Small intestine (tissue), 16 donors: ENCODE results near the gene FCGR2B. TPM values are rescaled to one million over a fixed set of nuclear protein-coding genes. Genes with fewer than 3 reads are reported as not detected.
"Not testable (repeated sequence)": the region's sequence is repeated elsewhere in the genome, so short reads cannot be mapped to it uniquely, and the experiment has no call there.

Source experiments
- DNase-seq, 2 donors: peaks; one replicate each; pipeline versions ENCODE4 v3.0.0 to v3.0.0-alpha.2; 2013
- FAIRE-seq: peaks from 2 replicates; lab custom pipeline; 2012; peaks lifted over from hg19 to GRCh38; lab: Jason Lieb, UNC
- H3K27ac ChIP-seq, 3 donors: one replicate each; pipeline ENCODE4 v1.5.1; 2013; ENCODE audit warnings: low read length in 2 of 3, mild to moderate bottlenecking in 2 of 3, control low read depth in 1 of 3, inconsistent platforms in 1 of 3, low read depth in 1 of 3, moderate library complexity in 1 of 3
- H3K27me3 ChIP-seq, 3 donors: one replicate each; pipeline ENCODE4 v1.6.1; 2013; ENCODE audit warnings: low read length in 3 of 3, inconsistent platforms in 1 of 3; ENCODE audit not compliant: control insufficient read depth in 3 of 3, insufficient read depth in 3 of 3
- H3K36me3 ChIP-seq, 3 donors: one replicate each; pipeline ENCODE4 v1.6.1; 2013; ENCODE audit warnings: low read length in 3 of 3, inconsistent platforms in 1 of 3, low read depth in 1 of 3, mild to moderate bottlenecking in 1 of 3, moderate library complexity in 1 of 3; ENCODE audit not compliant: control insufficient read depth in 3 of 3, insufficient read depth in 2 of 3
- H3K4me1 ChIP-seq, 3 donors: one replicate each; pipeline ENCODE4 v1.6.1; 2013; ENCODE audit warnings: low read length in 2 of 3, inconsistent platforms in 1 of 3, low read depth in 1 of 3, mild to moderate bottlenecking in 1 of 3, moderate library complexity in 1 of 3; ENCODE audit not compliant: control insufficient read depth in 3 of 3, insufficient read depth in 2 of 3
- H3K4me3 ChIP-seq, 3 donors: one replicate each; pipeline ENCODE4 v1.5.1; 2013; ENCODE audit warnings: low read length in 3 of 3, control low read depth in 1 of 3, inconsistent platforms in 1 of 3, low read depth in 1 of 3, mild to moderate bottlenecking in 1 of 3, moderate library complexity in 1 of 3
- H3K9me3 ChIP-seq, 2 donors: one replicate each; pipeline ENCODE4 v1.6.1; 2013; ENCODE audit warnings: low read depth in 1 of 2, low read length in 1 of 2; ENCODE audit not compliant: control insufficient read depth in 2 of 2, insufficient read depth in 1 of 2
- WGBS, 3 donors: extraction: QIAGEN DNeasy Blood & Tissue Kit; methylation state at CpG; one replicate each; pipeline ENCODE4 v1.1.7; 2013; 5-methylcytosine and 5-hydroxymethylcytosine counted together
- long read RNA-seq, 10 donors: transcript quantifications; one replicate each; lab custom pipeline, GENCODE V29; 2026
- polyA plus RNA-seq, 4 donors: library from polyadenylated mRNA; stranded (reverse) in 3 of 4; unstranded in 1 of 4; fragments of 200-250 nt in 3 of 4; fragments of 120-200 nt in 1 of 4; gene quantifications; one replicate each; pipeline versions ENCODE4 v1.2.1 to v1.2.3, GENCODE V29; 2013
- donor health status: healthy with polysubstance abuse.
- donor health status: control.
- donor health status: control.
- donor health status: Bipolar disorder and iron deficiency.
- donor health status: healthy.

Gene FCGR2B
- polyA plus RNA-seq: 10 to 100 TPM in 1 of 4 donors, under 1 TPM in 2, not detected in 1; 0.07 to 12.3 (median 0.54) TPM
- long read RNA-seq, donor 1: 0 reads
- long read RNA-seq, donor 2: 0 reads
- long read RNA-seq, donor 3: 0 reads
- long read RNA-seq, donor 4: 0 reads
- long read RNA-seq, donor 5: 0 reads
- long read RNA-seq, donor 6: 0 reads
- long read RNA-seq, donor 7: 0 reads
- long read RNA-seq, donor 8: 0 reads
- long read RNA-seq, donor 9: 0 reads
- long read RNA-seq, donor 10: 0 reads

DNA sequence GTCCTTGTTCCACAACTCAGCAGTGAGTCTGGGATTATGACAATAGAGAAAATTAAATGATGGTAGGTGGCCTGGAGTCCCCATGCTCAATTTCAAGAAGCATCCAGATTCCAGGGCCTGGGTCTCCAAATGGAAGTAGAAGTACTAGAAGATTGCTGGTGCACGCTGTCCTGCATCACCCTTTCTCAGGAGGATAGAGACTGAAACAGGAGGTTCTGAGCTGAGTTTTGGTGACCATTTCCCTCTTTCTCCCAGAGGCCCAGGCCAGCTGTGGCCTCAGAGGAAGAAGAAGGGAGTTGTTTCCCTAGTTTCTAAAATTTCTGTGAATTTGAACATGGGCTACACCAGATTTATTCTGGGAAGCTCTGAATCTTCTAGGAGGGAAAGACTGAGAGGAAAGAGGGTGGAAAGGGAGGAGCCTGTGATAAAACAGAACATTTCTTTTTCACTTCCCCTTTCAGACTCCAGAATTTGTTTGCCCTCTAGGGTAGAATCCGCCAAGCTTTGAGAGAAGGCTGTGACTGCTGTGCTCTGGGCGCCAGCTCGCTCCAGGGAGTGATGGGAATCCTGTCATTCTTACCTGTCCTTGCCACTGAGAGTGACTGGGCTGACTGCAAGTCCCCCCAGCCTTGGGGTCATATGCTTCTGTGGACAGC, at the start of gene FCGR2B:
Gene FCGR2B (plus strand): TSS at position 460 of the 656 bp plus-strand sequence. CDS start 99 bp downstream, at position 559.
- not testable (repeated sequence) for DNase-seq, H3K27me3 ChIP-seq, H3K9me3 ChIP-seq, H3K4me3 ChIP-seq, H3K4me1 ChIP-seq, FAIRE-seq, H3K36me3 ChIP-seq, H3K27ac ChIP-seq
- no CpG with 5 or more reads among the region's 4 CpGs for WGBS, 3 donors

DNA sequence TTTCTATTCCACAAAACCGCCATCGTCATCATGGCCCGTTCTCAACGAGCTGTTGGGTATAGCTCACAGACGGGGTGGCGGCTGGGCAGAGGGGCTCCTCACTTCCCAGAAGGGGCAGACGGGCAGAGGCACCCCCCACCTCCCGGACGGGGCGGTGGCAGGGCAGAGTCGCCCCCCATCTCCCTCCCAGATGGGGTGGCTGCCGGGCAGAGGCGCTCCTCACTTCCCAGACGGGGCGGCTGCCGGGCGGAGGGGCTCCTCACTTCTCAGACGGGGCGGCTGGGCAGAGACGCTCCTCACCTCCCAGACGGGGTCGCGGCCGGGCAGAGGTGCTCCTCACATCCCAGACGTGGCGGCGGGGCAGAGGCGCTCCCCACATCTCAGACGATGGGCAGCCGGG, 46.5 kb upstream of the FCGR2B start:
- 92 to 96% (median 93%) methylated on average over 26 to 30 of the region's 30 CpGs for WGBS, 3 donors
- DNase-seq, H3K4me1 ChIP-seq: not testable (repeated sequence)

DNA sequence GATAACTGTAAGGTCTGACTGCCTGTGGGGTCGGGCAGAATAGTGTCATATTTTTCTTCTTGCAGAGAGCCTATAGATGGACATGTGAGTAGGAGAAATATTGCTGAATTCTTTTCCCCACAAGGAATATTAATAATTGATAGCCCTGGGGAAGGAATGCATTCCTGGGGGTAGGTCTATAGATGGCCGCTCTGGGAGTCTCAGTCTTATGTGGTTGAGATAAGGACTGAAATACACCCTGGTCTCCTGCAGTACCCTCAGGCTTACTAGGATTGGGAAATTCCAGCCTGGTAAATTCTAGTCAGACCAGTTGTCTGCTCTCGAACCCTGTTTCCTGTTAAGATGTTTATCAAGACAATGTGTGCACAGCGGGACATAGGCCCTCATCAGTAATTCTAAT, 44.4 kb upstream of the FCGR2B start:
- WGBS, 3 donors: 77 to 94% (median 90%) methylated on average over 2 to 4 of the region's 4 CpGs
- not testable (repeated sequence) for H3K27ac ChIP-seq, DNase-seq, H3K36me3 ChIP-seq, FAIRE-seq, H3K9me3 ChIP-seq, H3K4me3 ChIP-seq, H3K4me1 ChIP-seq
- peaks cover 0 to 21% (median 3%) of the 10 kb centered on the region in 3 donors for H3K27me3 ChIP-seq

More for the DNA sequence above, 46.5 kb upstream of the FCGR2B start:
- H3K27me3 ChIP-seq: peaks cover 0 to 11% (median 3%) of the 10 kb centered on the region in 3 donors
- not testable (repeated sequence) for H3K9me3 ChIP-seq, FAIRE-seq, H3K4me3 ChIP-seq, H3K27ac ChIP-seq, H3K36me3 ChIP-seq

DNA sequence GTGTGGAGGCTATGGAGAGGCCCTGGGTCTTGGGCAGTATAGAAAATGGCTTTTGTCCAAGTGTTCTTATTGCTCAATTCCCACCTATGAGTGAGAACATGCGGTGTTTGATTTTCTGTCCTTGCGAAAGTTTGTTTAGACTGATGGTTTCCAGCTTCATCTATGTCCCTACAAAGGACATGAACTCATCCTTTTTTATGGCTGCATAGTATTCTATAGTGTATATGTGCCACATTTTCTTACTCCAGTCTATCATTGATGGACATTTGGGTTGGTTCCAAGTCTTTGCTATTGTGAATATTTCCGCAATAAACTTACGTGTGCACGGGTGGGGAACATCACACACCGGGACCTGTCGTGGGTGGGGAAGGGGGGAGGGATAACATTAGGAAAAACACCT, 42.5 kb upstream of the FCGR2B start:
- H3K4me3 ChIP-seq, H3K9me3 ChIP-seq, FAIRE-seq, DNase-seq, H3K4me1 ChIP-seq, H3K27ac ChIP-seq, H3K36me3 ChIP-seq: not testable (repeated sequence)
- WGBS, 3 donors: 90 to 97% (median 93%) methylated on average over 7 of the region's 7 CpGs
- H3K27me3 ChIP-seq: peaks cover 0 to 24% (median 3%) of the 10 kb centered on the region in 3 donors

DNA sequence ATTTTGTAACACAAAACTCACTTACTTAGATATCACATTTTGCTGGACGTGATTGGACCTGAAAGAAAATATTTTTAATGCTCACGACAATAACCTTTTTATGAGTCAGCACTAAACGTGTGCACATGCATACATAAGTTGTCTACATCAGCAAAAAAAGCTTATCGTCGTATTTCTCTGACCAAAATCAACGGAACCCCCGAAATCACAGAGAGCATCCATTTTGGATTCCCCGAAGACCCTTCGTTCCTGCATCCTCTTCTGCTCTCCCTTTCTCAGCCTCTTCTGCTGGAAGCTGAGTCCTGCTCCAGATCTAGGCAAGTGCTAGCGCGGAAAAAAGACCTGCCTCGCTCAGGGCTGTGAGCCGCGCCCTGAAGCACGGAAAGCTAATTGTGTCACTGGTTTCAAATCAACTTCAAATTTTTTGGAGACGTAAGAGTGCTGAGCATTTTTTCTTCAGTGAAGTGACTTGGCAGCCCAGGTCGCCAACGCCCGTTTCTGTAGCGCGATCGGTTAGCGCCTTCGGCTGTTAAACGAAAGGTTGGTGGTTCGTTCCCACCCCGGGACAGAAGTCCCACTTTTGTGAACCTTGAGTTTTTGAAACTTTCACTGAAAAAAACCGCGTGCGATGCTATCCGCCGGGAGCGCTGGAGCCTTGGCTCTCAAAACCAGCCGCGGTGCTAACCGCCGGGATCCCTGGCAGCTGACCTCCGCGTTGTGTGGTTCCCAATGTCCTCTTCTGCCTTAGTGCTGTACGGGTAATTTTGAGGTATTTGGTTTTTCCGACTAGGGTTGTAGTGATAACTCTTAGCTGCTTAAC, 41.6 kb upstream of the FCGR2B start:
- Histone ChIP-seq H3K27ac (peak overlapping the region in 2 of 3 donors; percentile 68 to 72), H3K4me3 (peak overlapping the region; percentile 20 to 26 (median 23)), H3K27me3 (peaks cover 0 to 24% (median 3%) of the 10 kb centered on the region in 3 donors)
- peak; percentile 26 to 32 for DNase-seq
- H3K4me1 ChIP-seq, FAIRE-seq, H3K9me3 ChIP-seq, H3K36me3 ChIP-seq: not testable (repeated sequence)
- 4 to 21% (median 13%) methylated on average over 41 of the region's 41 CpGs for WGBS, 3 donors

DNA sequence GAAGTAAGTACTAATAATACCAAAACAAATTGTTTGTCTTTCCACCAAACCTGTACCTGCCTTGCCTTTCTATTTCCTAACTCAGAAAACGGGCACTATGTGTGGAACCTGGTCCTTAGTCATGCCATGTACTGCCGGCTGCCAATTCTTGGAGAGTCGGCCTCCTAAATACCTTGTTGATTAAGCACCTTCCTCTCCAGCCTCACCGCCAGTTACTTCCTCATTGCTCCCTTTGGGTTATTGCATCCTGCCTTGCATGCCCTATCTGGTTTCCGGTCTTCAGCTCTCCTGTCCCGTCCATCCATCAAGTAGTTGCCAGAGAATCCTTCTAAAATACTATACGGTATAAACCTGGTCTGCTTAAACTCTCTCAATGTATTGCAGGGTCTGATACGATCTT, 40.9 kb upstream of the FCGR2B start:
- H3K9me3 ChIP-seq, H3K4me1 ChIP-seq, H3K36me3 ChIP-seq, FAIRE-seq, H3K4me3 ChIP-seq: not testable (repeated sequence)
- peaks cover 0 to 24% (median 3%) of the 10 kb centered on the region in 3 donors for H3K27me3 ChIP-seq
- peak overlapping the region in 1 of 3 donors; percentile 31 for H3K27ac ChIP-seq
- DNase-seq: peak in 1 of 2 donors; percentile 16
- 37 to 47% (median 43%) methylated on average over 8 of the region's 8 CpGs for WGBS, 3 donors

DNA sequence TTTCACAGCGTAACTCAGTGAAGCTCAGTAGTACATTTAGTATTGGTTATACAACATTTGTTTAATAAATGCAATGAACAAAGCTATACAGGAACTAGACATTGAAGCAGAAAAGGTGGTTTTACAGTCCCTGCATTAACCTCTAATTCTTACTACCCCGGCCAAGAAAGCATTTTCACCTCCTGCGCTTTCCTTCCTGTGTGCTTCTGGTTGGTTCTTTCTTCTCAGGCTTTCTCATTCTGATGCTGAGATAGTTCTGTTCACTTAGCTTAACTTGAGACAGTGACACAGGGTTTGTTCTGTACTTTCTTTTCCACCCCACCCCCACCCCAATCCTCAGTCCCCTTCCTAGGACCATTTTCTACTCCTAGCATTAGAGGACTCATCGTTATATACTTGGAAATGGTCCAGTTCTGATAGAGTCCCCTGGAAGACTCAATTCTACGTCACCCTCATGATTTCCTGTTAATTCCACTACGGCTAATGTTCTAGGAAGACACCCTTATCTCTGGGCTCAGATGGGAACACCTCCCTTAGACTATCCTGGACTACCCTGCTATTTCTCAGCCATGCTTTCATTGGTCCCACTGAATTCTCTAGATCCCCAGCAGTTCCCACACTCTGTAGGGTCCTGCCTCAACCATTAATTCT, 39.4 kb upstream of the FCGR2B start:
- peak overlapping the region in 2 of 3 donors; percentile 41 to 50 for H3K27ac ChIP-seq
- H3K36me3 ChIP-seq, H3K4me1 ChIP-seq, H3K4me3 ChIP-seq, H3K9me3 ChIP-seq, FAIRE-seq: not testable (repeated sequence)
- DNase-seq: peak in 1 of 2 donors; percentile 22
- WGBS, 3 donors: 43 to 50% (median 48%) methylated on average over 5 of the region's 6 CpGs
- peaks cover 0 to 28% (median 3%) of the 10 kb centered on the region in 3 donors for H3K27me3 ChIP-seq

DNA sequence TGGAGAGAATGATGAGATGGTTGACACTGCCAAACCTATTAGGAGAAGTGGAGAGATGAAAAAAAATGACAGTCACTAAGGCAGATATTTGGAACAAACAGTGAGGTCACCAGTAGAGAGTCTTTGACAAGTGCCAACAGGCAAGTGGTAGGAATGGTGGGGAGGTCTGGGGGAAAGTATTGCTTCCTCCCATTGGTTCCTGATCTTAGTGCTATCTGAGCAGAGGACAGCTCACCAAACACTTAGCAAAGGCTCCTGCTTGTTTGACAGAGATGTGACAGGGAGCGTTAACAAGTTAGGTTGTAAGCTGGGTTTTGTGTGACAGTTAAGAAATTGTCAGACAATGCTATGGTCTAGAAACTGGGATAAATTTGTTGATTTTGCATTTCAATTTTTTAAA, 38.3 kb upstream of the FCGR2B start:
- WGBS, 3 donors: 54 to 76% (median 59%) methylated on average over 1 of the region's 1 CpG
- DNase-seq, H3K4me1 ChIP-seq, H3K27ac ChIP-seq, H3K4me3 ChIP-seq, H3K9me3 ChIP-seq, H3K36me3 ChIP-seq, FAIRE-seq: not testable (repeated sequence)
- H3K27me3 ChIP-seq: peaks cover 0 to 28% (median 3%) of the 10 kb centered on the region in 3 donors
